MV-4-11 (cell line): ENCODE data around the gene NPHP4.
"Not testable (repeated sequence)": the region's sequence is repeated elsewhere in the genome, so short reads cannot be mapped to it uniquely, and the experiment has no call there.

Source experiments
- DNase-seq: peaks from one replicate; lab custom pipeline; 2025; lab: John Stamatoyannopoulos, UW

NPHP4 gene

GRCh38 chr1:5876094-5876650 lies 116.1 kb downstream of the NPHP4 start:
- DNase-seq = no peak

GRCh38 chr1:5875345-5875910 lies 116.8 kb downstream of the NPHP4 start:
- no peak for DNase-seq

DNA sequence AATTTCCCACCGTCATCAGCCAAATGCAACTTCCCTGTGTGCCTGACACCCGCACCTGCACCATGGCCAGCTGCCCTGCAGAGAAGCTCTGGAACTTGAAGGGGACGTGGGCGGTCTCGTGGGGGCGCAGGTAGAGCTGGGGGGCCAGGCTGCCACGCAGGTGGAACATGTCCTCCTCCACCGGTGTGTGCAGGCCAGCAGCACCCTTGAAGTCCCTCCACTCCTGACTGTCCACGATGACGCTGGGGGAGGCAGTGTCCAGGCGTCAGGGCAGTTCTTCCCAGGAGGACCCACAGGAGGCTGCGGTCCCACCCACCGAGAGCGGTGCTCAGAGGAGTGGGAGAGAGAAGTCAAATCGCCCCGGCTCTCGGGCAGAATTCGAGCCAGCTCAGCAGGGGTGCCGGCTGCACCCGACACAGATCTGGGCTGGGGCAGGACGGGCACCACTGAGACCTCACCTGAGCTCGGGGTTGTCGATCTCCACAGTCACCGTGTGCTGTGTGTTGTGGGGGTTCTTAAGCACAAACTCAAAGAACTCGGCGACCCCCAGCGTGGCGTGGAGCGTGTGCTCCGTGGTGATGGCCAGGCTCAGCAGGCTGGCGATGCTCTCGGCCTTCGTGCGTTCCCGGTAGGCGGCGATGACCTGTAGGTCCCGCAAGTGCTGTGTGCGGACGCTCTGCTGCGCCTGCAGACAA lies 117.7 kb downstream of the NPHP4 start:
- DNase-seq = no peak

- no peak for DNase-seq
Observed at GRCh38 chr1:5873556-5873955, 118.7 kb downstream of the NPHP4 start.

DNA sequence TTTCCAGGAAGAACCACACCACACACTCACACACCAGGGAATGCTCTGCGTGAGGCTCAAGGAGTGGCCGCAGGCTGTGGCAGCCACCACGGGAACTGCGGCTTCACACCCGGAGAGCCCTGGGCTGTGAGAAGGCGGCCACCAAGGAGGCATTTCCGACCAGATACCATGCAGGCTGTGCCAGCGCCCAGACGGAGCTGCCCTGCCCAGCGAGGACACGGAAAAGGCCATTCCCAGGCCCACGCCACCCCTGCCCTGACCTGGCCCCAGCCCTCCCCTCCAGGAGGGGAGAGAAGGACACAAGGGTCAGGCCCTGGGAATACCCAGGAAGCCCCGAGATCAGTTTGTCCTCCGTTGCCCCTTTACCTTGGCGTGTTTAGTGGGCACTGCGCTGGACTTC lies 119.3 kb downstream of the NPHP4 start:
- DNase-seq = no peak

GRCh38 chr1:5868931-5869500 lies 123.2 kb downstream of the NPHP4 start:
- no peak for DNase-seq

- DNase-seq = no peak
Observed at GRCh38 chr1:5865774-5866173, 126.5 kb downstream of the NPHP4 start.

GRCh38 chr1:5865056-5865455 lies 127.2 kb downstream of the NPHP4 start:
- no peak for DNase-seq

DNA sequence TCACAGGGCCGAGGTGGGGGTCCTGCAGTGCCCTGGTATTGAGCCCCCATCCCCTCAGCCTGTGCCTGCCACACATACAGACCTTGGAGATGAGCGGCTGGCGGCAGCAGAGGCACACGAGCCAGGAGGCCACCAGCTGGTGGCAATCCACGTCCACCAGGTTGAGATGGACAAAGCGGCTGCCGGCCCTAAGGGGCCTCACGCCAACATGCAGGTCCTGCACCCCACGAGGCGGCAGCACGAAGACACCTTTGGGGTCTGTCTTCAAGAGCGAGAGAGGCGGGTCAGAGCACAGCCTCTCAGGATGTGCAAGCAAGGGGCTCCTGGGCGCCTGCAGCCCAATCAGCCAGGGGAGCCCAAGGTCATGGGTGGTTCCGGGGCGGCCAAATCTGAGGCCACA lies 128.0 kb downstream of the NPHP4 start:
- no peak for DNase-seq

GRCh38 chr1:5863238-5863637 lies 129.0 kb downstream of the NPHP4 start:
- DNase-seq = no peak

DNA sequence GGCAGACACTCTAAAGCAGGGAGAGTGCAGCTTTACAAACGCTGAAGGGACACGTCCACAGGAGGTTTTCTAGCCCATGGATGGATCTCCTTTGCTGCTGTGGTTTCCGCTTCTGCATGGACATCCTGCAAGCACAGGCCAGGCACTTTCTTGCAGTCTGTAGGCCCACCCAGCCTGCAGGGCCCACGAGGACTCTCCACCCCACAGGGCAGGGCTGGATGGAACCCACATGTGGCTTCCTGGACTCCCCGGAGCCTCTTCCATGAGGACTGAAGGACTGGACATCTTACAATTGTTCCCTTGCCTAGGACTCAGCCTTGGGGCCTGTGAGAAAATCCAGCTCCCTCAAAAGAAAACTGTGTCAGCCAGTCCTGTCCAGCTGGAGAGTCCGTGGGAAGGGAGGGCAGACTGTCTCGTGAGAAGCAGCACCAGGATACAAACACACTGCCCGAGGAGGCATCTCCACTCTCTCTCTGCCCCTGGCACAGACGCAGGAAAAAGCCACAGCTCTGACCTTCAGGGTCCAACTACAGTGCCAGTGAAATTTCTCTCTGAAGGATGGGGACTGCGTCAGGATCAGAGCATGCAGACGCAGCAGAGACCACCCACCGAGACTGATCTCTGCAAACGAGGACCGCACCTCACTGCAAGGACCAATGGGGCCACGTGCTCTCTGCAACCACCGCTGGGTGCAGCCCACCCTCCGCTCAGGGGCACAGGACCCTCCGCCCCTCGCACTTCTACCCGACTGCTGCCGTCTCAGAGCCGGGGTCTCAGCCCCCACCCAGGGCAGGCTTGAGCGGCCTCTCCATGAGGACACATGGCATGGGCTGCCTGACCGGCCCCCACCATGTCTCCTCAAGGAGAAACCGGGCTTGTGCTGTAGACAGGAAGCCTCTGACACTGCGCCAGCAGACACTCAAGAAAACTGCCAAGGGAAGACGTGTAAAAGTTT lies 130.1 kb downstream of the NPHP4 start:
- DNase-seq = no peak

DNA sequence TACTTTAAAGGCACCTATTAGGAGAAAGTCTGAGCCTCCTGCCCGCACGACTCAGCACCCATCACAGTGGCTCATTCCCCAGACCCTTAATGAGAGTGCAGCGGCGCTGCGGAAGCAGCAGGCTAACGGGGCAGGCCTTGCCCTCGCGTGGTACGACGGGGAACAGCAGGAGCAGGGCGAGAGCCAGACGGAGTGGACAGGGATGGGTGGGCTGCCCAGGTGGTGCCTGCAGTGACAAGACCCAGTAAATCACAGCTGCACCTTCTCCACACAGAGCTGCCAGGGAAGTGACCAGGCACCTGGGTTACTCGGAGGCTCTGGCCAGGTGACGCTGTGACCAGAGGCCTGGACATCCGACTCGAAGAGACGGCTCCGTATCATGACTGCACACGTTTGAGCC lies 131.9 kb downstream of the NPHP4 start:
- no peak for DNase-seq

- no peak for DNase-seq
Observed at GRCh38 chr1:5859766-5860165, 132.5 kb downstream of the NPHP4 start.

DNA sequence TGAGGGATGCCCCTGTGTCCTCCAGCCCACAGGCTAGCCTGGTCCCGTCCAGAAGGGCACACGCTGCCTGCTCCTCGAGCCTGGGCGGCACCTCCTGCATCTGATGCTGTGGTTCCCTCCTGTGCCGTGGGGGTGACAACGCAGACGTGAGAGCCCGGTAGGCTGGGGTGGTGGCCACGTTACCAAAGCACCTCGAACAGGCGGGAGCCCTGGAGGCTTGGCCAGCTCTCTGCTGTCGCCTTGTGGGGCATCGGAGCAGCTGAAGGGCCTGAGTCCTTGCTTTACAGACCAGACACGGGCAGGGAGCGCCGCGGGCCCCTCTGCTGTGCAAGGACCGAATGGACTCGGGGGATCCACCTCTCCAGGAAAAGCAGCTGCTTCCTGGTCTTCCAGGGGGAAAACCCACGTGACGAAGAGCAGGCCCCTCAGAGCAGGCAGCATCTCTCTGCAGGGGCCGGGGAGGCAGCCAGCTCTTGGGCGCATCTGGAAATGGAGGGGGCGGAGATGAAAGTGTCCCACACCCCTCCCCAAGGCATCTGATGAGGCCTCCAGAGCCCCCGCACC lies 133.3 kb downstream of the NPHP4 start:
- DNase-seq = no peak

DNA sequence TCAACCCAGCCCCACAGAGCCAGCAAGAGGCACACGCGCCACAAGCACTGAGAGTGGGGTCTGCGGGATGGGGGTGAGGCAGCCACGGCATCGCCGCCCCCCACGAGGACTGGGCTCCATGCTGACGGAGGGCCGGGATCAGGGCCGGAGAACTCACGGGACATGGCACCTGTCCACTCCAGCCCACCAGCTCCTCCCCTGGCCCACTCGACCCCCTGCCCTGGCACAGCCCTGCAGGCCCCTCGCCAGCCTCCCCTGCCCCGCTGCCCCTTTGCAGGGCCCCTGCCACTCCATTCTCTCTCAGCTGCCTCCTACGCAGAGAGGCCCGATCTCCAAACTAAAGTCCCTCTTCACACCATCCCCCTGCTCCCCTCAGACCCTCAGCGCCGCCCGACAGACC lies 134.0 kb downstream of the NPHP4 start:
- DNase-seq = no peak

DNA sequence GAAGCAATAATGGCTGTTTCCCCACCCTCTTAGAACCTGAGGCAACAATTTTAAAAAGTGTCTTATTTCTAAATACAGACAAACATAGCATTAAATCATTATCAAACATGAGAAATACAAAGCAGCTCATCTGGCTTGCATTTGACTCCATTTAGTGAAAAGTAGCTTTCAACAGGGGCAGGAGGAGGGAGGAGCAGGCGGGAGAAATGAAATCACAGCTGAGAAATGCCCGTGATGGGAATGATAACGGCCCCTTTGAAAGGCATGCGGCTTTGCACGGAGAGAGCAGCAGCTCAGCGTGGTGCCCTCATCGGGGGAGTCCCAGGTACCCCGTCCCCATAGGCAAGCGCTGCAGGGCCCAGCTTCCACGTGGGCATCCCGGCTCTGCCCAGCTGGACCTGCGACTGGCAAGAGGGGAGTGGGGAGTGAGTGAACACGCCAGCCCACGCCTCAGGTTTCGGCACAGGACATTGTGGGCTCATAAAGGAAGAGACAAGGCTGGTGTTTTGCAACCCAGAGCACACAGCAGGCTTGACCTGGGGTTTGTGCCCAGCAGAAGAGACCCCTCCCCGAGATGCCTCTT lies 134.6 kb downstream of the NPHP4 start:
- DNase-seq = no peak

DNA sequence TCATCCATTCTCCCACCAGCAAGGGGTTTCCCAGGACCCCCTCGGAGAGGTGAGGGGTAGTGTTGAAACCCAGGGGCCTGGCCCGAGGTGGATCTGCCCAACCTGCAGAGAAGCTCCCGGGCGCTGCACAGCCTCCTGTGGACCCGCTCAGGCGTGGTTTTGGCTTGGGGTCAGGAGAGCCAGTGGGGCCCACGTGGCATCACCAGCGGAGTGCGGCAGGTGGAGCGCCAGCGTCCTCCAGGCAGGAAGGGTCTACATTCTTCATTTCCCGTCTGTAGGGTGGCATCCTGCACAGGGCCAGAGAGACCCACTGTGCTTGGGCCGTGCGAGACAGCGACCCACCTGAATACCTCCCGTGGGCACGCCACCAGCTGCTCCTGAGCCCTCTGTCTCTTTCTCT lies 135.2 kb downstream of the NPHP4 start:
- DNase-seq = no peak

GRCh38 chr1:5856246-5856815 lies 135.9 kb downstream of the NPHP4 start:
- no peak for DNase-seq

GRCh38 chr1:5855196-5855897 lies 136.9 kb downstream of the NPHP4 start:
- DNase-seq = no peak

DNA sequence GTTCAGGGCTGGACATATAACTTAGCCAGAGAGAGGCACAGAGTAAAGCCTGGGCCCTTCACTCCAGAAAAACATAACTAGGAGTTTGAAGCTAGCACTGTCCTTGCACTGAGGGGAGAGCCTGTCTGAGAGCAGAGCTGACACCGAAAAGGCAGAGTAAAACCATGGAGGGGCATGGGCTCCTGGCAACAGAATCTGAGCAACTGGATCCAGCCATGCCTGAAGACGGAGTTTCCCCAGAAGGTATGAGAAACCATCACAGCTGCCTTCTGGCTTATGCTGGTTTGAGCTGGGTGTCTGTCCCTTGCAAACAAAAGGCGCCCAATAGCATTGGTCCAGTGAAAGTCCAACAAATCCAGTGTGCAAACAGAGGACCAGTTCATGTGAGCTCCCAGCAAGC lies 137.5 kb downstream of the NPHP4 start:
- no peak for DNase-seq

- DNase-seq = not testable (repeated sequence)
Observed at GRCh38 chr1:5853858-5854257, 138.4 kb downstream of the NPHP4 start.
